GM12872 (cell line): ENCODE results near the gene MASP2.

ENCODE experiments used
- TF ChIP-seq, protein P1 (sequence below): IDR thresholded peaks from 3 replicates; pipeline ENCODE4 v1.5.1; 2011; ENCODE audit warnings: low read depth, mild to moderate bottlenecking, low read length, moderate library complexity; ENCODE audit not compliant: insufficient read depth

The MASP2 gene

DNA sequence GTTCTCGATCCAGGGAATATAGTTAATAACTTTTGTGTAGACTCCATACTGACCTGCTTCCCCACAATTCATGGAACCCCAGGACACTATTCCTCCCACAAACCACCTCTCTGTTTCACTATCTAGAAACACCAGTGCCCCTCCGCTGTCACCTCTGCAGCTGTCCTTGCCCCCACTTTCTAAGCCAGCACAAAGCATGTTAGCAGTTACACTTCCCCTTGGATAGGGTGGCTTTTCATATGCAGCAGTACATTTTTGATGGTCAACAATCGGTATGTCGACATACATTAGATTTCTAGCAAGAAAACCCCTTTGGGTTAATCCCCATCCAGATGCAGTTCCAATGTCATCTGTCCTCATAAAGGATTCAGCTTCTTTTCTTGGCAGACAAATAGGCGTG is 20.1 kb downstream of the MASP2 start:
- TF ChIP-seq, protein P1, sequence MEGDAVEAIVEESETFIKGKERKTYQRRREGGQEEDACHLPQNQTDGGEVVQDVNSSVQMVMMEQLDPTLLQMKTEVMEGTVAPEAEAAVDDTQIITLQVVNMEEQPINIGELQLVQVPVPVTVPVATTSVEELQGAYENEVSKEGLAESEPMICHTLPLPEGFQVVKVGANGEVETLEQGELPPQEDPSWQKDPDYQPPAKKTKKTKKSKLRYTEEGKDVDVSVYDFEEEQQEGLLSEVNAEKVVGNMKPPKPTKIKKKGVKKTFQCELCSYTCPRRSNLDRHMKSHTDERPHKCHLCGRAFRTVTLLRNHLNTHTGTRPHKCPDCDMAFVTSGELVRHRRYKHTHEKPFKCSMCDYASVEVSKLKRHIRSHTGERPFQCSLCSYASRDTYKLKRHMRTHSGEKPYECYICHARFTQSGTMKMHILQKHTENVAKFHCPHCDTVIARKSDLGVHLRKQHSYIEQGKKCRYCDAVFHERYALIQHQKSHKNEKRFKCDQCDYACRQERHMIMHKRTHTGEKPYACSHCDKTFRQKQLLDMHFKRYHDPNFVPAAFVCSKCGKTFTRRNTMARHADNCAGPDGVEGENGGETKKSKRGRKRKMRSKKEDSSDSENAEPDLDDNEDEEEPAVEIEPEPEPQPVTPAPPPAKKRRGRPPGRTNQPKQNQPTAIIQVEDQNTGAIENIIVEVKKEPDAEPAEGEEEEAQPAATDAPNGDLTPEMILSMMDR = no peak

DNA sequence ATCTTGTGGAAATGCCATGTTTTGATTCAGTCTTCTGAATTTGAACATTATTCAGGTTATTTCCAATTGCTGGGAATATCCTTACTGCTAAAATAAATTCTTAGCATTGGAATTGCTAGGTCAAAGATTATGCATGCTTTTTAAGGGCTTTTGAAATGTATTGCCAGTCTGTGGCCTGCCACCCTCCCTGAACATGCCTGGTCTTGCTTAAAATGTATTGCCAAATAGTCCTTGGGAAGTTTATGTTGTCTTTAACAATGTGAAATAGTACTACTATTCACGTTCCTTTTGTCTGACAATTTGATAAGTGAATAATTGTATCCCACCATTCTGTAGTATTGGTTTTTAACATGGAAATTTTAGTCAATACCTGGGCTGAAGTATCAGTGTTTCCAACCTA is 21.0 kb downstream of the MASP2 start:
- TF ChIP-seq, protein P1 = no peak

DNA sequence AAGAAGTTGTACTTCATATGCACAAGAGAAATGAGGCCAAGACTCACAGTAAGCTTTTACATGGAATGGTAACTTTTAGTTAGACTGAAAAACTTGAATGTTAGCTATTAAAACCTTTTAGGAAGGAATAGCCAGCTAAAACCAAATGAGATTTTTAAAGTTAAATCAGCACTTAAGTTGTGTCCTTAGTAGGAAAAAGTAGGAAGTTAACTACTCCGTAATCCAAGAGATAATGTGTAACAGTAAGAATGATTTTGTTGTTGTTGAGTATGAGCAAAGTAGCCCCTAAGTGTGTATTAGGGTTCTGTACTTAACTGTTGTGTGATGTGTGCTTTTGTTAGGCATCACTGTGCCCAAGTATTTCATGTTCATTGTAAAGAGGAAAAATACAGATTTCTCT is 21.4 kb downstream of the MASP2 start:
- TF ChIP-seq, protein P1 = no peak

DNA sequence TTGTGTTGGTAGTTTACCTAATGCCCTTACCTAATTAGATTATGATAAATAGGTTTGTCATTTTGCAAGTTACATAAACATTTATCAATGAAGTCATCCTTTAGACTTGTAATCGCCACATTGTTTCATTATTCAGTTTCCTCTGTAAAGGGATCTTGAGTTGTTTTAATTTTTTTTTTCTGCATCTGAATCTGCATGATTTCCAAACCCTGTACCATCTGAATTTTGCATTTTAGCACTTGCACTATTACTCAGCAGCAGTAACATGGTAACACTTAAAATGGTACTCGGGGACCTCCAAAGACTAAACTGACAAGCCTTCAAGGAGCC is 22.2 kb downstream of the MASP2 start:
- TF ChIP-seq, protein P1 = no peak

DNA sequence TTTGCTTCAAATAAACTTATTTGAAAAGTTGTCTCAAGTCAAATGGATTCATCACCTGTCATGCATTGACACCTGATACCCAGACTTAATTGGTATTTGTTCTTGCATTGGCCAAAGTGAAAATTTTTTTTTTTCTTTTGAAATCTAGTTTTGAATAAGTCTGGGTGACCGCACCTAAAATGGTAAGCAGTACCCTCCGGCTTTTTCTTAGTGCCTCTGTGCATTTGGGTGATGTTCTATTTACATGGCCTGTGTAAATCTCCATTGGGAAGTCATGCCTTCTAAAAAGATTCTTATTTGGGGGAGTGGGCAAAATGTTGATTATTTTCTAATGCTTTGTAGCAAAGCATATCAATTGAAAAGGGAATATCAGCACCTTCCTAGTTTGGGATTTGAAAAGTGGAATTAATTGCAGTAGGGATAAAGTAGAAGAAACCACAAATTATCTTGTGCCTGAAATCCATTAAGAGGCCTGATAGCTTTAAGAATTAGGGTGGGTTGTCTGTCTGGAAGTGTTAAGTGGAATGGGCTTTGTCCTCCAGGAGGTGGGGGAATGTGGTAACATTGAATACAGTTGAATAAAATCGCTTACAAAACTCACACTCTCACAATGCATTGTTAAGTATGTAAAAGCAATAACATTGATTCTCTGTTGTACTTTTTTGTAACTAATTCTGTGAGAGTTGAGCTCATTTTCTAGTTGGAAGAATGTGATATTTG is 22.7 kb downstream of the MASP2 start:
- TF ChIP-seq, protein P1 = no peak

DNA sequence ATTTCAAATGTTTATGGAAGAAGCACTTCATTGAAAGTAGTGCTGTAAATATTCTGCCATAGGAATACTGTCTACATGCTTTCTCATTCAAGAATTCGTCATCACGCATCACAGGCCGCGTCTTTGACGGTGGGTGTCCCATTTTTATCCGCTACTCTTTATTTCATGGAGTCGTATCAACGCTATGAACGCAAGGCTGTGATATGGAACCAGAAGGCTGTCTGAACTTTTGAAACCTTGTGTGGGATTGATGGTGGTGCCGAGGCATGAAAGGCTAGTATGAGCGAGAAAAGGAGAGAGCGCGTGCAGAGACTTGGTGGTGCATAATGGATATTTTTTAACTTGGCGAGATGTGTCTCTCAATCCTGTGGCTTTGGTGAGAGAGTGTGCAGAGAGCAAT is 23.8 kb downstream of the MASP2 start:
- TF ChIP-seq, protein P1 = no peak

DNA sequence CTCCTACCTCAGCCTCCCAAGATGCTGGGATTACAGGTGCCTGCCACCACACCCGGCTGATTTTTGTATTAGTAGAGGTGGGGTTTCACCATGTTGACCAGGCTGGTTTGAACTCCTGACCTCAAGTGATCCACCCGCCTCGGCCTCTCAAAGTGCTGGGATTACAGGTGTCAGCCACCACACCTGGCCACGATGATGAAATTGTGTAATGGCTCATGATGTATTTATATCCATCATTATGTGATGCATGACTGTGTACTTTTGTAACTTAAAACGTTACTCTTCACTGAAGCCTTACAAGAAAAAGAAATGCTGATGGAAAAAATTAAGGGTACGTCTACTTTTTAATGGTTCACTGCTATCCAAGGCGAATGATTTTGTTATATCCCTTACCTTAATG is 27.1 kb downstream of the MASP2 start:
- TF ChIP-seq, protein P1 = no peak

DNA sequence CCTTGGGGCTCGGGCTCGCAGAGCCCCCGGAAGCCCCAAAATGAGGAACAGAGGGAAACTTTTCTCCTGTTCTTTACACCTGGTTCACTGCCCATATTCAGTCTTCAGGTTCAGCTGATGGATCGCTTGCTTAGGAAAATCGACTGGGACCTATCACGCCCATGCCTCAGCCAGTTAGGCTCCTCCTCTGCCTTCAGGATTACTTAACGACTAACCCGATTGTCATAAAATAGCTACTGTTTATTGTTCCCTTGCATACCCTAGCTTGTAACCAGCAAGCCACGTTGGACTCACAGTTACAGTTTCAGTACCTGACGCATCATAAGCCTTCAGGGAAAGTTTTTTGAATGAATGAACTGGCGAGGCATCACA is 33.9 kb downstream of the MASP2 start:
- TF ChIP-seq, protein P1 = no peak
